ENCODE measurements around the gene GSTT2B. TPM values are rescaled to one million over a fixed set of nuclear protein-coding genes. Genes with fewer than 3 reads are reported as not detected.

Gene GSTT2B
- total and polyA plus RNA-seq, 2 donors (not counting 1 experiment from before 2014, with no cell fraction given): not detected

DNA sequence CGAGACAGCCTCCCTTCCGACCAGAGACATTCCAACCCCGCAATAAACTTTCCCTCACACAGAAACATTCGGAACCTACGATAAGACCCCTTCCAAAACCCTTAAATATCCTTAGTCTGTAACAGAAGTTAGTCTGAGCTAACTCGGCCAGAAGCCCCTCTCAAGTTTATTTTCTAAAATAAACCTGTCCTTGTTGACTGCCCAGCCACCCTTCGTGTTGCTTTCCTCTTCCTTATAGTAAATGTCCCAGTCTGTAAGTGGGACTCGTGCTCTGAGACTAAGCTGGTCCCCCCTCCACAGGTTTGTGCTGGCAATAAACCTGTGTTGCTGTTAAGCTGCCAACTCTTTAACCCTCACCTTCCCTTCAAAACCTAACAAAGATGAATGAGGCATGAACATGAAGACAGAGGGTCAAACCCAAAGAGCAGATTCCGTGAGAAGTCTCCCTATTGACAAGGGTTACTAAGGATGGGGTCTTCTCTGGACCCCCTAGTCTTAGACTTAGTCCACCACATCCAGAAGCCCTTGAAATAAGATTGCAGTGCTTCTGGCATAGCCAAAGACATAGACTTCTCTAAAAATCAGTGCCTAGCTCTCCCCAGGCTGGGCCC is 48.6 kb downstream of the GSTT2B start:
- intact Hi-C loops (cut with micrococcal nuclease): loop anchor here (5.0 kb wide), 3 partner anchors 55 to 645 kb away; partner anchors contain the start of genes GUCD1, SLC2A11, SMARCB1 and SNRPD3
- Mint-ChIP-seq H3K4me1 (peaks cover 31% of the 10 kb centered on the region), H3K4me3 (no peak overlapping the region), H3K27ac (peak overlapping the region; percentile 8), H3K27me3 (no peaks in the 10 kb centered on the region), H3K9me3 (ENCODE audit: insufficient read depth) (no peaks in the 10 kb centered on the region)
- no peak overlapping the region for H3K4me2 ChIP-seq (replicated peaks; ENCODE audit: low read depth, low read length, poor library complexity, severe bottlenecking)
- no peaks in the 10 kb centered on the region for H3K9me3 ChIP-seq (ENCODE audit: control extremely low read depth in 1 of 3, control insufficient read depth in 2 of 3, insufficient read depth in 1 of 3, low read length in 2 of 3)
- DNase-seq (no peak), ATAC-seq (ENCODE audit: low read depth) (no peak)
- peaks cover 0 to 2% of the 10 kb centered on the region in 2 experiments for H3K36me3 ChIP-seq (replicated peaks in 1 of 2; ENCODE audit: control extremely low read depth in 1 of 2, control insufficient read depth in 1 of 2, extremely low read depth in 1 of 2, insufficient read depth in 2 of 2, low read length in 1 of 2)
- H3K79me2 ChIP-seq (ENCODE audit: control insufficient read depth, insufficient read depth, low read length): peaks cover 21% of the 10 kb centered on the region
- TF ChIP-seq, protein P1, sequence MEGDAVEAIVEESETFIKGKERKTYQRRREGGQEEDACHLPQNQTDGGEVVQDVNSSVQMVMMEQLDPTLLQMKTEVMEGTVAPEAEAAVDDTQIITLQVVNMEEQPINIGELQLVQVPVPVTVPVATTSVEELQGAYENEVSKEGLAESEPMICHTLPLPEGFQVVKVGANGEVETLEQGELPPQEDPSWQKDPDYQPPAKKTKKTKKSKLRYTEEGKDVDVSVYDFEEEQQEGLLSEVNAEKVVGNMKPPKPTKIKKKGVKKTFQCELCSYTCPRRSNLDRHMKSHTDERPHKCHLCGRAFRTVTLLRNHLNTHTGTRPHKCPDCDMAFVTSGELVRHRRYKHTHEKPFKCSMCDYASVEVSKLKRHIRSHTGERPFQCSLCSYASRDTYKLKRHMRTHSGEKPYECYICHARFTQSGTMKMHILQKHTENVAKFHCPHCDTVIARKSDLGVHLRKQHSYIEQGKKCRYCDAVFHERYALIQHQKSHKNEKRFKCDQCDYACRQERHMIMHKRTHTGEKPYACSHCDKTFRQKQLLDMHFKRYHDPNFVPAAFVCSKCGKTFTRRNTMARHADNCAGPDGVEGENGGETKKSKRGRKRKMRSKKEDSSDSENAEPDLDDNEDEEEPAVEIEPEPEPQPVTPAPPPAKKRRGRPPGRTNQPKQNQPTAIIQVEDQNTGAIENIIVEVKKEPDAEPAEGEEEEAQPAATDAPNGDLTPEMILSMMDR (IDR thresholded peaks at IDR 0.05): no peak
- no peak for TF ChIP-seq EZH2 (IDR thresholded peaks at IDR 0.05; ENCODE audit: borderline replicate concordance, insufficient read depth, low read depth, low read length, poor library complexity, severe bottlenecking)
- no peaks in the 10 kb centered on the region for H3K27me3 ChIP-seq (replicated peaks in 1 of 4; ENCODE audit: control extremely low read depth in 1 of 4, control insufficient read depth in 3 of 4, insufficient read depth in 4 of 4, low read length in 3 of 4)
- H3K27ac ChIP-seq (ENCODE audit: low read length in 2 of 2): no peak overlapping the region
- H2AFZ ChIP-seq (ENCODE audit: insufficient read depth, low read depth, low read length, poor library complexity, severe bottlenecking): no peak overlapping the region
- H3K4me3 ChIP-seq (ENCODE audit: control extremely low read depth in 1 of 5, extremely low read depth in 1 of 5, insufficient read depth in 1 of 5, low read depth in 2 of 5, low read length in 4 of 5): no peak overlapping the region
- WGBS (ENCODE audit: insufficient coverage): 99% methylated on average over 8 of the region's 9 CpGs
- H4K20me1 ChIP-seq (ENCODE audit: control insufficient read depth, insufficient read depth, low read length, poor library complexity, severe bottlenecking): no peaks in the 10 kb centered on the region
- H3K9ac ChIP-seq (ENCODE audit: low read length): no peak overlapping the region
- POLR2A ChIA-PET: interaction anchor here (0.5 to 2.6 kb wide), 2 partner anchors 18 to 127 kb away, joined by 6 to 22 read pairs; partner anchors contain the start of gene MIF
- CTCF ChIA-PET: interaction anchor here (1.3 to 3.4 kb wide), 2 partner anchors 9 to 18 kb away, joined by 4 to 25 read pairs; partner anchors contain the start of gene MIF
- peaks cover 21 to 24% of the 10 kb centered on the region in 2 donors for H3K4me1 ChIP-seq (ENCODE audit: control insufficient read depth in 2 of 2, insufficient read depth in 2 of 2, low read length in 2 of 2)

Measured in B cell (primary cell).